LNCaP clone FGC (cell line): ENCODE results near the gene GNG7.

ENCODE experiments used
- DNase-seq: peaks from one replicate; pipeline ENCODE4 v3.0.0-alpha.2; 2011; ENCODE audit warnings: low read depth
- H3K4me3 ChIP-seq: 2 replicates; pipeline ENCODE4 v1.5.1; 2011; ENCODE audit warnings: mild to moderate bottlenecking, low read depth, low read length, control low read depth
- TF ChIP-seq, protein P1 (sequence below): IDR thresholded peaks from 2 replicates; pipeline ENCODE4 v1.5.1; 2012; ENCODE audit warnings: mild to moderate bottlenecking; ENCODE audit not compliant: control insufficient read depth, insufficient read depth; ENCODE audit errors: extremely low read depth

The GNG7 gene

GRCh38 chr19:2488942-2489731 lies 213.4 kb downstream of the GNG7 start:
- TF ChIP-seq, protein P1, sequence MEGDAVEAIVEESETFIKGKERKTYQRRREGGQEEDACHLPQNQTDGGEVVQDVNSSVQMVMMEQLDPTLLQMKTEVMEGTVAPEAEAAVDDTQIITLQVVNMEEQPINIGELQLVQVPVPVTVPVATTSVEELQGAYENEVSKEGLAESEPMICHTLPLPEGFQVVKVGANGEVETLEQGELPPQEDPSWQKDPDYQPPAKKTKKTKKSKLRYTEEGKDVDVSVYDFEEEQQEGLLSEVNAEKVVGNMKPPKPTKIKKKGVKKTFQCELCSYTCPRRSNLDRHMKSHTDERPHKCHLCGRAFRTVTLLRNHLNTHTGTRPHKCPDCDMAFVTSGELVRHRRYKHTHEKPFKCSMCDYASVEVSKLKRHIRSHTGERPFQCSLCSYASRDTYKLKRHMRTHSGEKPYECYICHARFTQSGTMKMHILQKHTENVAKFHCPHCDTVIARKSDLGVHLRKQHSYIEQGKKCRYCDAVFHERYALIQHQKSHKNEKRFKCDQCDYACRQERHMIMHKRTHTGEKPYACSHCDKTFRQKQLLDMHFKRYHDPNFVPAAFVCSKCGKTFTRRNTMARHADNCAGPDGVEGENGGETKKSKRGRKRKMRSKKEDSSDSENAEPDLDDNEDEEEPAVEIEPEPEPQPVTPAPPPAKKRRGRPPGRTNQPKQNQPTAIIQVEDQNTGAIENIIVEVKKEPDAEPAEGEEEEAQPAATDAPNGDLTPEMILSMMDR = no peak
- no peak for DNase-seq
- no peak overlapping the region for H3K4me3 ChIP-seq

DNA sequence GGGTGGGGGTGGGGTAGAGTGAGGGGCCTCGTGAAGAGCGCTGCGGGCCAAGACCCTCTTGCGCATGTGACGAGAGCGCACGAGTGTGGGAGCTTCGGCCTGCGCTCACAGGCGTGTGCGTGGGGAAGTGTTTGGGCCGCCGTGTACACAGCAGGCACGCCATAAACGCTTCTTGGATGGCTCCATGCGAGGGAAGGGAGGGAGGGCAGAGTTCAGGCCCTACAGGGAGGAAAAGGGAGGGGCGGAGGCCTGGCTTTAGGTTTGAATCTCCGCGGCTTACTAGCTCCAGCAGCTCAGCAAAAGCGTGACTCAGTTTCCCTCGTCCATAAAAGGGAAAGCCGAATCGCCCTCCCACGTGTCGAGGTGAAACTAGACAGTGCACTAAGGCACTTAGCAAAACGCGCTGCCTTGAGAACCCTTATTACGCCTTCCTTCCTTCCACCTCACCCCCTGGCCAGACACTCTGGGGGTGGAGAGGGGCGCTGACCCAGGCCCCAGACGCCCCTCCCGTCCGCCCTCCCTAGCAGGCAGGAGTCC lies 214.0 kb downstream of the GNG7 start:
- no peak overlapping the region for H3K4me3 ChIP-seq
- TF ChIP-seq, protein P1 = no peak
- no peak for DNase-seq

GRCh38 chr19:2487842-2488241 lies 214.7 kb downstream of the GNG7 start:
- TF ChIP-seq, protein P1 = no peak
- H3K4me3 ChIP-seq = no peak overlapping the region
- DNase-seq = no peak

DNA sequence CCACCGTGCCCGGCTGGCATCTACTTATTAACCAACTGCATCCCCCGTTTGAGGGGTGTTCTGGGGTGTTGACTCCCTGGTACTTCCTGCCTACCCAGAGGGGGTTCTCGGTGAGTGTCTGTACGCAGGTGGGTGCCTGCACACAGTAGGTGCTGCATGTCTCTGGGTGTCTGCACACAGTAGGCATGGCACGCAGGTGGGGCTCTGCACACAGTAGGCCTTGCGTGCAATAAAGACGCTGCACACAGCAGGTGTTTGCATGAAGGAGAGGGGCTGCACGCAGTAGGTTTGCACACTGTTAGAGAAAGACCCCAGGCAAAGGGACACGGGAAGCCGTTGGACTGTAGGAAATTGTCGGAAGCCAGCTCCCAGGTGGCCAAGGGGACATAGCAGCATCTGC lies 215.4 kb downstream of the GNG7 start:
- TF ChIP-seq, protein P1 = no peak

DNA sequence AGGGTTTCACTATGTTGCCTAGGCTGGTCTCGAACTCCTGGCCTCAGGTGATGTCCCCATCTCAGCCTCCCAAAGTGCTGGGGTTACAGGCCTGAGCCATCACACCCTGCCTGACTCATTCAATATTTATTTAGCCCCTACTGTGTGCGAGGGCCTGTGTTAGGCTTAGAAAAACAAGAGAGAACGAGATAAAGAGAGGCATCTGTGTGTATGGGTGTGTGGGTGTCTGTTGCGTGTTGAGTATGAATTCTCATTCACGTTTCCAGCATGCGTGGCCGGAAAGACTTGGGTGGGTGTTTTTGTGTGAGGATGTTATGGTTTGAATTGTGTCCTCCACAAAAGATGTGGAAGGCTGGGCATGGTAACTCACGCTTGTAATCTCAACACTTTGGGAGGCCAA lies 217.1 kb downstream of the GNG7 start:
- H3K4me3 ChIP-seq = no peak overlapping the region
- TF ChIP-seq, protein P1 = no peak
- DNase-seq = no peak

More for the DNA sequence above, 215.4 kb downstream of the GNG7 start:
- no peak for DNase-seq
- H3K4me3 ChIP-seq = no peak overlapping the region

DNA sequence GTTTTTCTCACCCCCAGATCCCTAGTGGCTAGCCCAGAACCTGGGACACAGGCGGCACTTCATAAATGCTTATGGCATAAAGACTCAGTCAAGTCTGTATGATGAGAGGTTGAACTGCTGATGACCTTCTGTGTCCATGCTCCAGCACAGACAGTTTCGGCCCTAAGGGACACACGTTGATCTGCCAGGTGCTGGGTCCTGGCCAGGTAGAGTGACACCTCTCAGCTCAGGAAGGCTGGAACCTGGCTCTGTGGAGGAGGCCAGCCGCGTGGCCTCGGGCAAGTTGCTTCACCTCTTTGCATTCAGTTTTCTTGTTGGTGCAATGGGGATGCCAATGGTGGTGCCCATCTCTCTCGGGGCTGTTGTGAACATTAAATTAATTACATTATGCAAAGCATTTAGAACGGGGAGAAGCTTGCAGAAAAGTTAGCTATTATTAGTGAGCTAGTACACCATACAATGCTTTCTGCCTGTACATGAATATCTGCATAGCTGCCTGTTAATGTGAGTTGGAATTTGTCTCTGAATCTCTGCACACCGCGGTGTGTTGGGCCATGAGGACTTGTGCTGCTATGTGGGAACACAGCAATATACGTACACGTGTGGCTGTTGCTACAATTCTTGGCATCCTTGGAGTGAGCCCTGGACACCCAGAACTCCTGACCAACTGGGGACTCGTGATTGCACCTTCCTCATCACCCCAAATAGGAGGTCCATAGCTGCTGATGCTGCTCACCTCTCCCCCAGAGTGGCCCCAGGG lies 218.1 kb downstream of the GNG7 start:
- peak; percentile 58 for DNase-seq
- H3K4me3 ChIP-seq = no peak overlapping the region
- TF ChIP-seq, protein P1 = no peak
